Breast epithelium (tissue), 4 donors: Measurements from ENCODE around the gene E4F1. TPM values are rescaled to one million over a fixed set of nuclear protein-coding genes. Genes with fewer than 3 reads are reported as not detected.
"Not testable (repeated sequence)": the region's sequence is repeated elsewhere in the genome, so short reads cannot be mapped to it uniquely, and the experiment has no call there.

Source experiments
- DNase-seq, 2 donors: peaks; one replicate each; pipeline ENCODE4 v3.0.0-alpha.2; 2019; ENCODE audit warnings: low spot score in 2 of 2
- H3K27ac ChIP-seq, 2 donors: fragments of 200-600 bp; sonication (generic) in 1 of 2; one replicate each; pipeline ENCODE4 v1.5.1; 2016 to 2019; ENCODE audit warnings: mild to moderate bottlenecking in 1 of 2
- H3K27me3 ChIP-seq, 2 donors: fragments of 200-600 bp; sonication (generic) in 1 of 2; one replicate each; pipeline versions ENCODE4 v1.5.1 to v1.6.0; 2017 to 2019; ENCODE audit warnings: control low read depth in 1 of 2, mild to moderate bottlenecking in 1 of 2
- H3K36me3 ChIP-seq: fragments of 200-600 bp; one replicate; pipeline ENCODE4 v1.5.1; 2019
- H3K4me1 ChIP-seq, 2 donors: fragments of 200-600 bp; sonication (generic); one replicate each; pipeline ENCODE4 v1.5.1; 2016 to 2019; ENCODE audit warnings: control low read depth in 1 of 2
- H3K4me3 ChIP-seq, 3 donors: fragments of 200-600 bp; sonication (generic); 1 replicate in 2 of 3; 2 replicates in 1 of 3; pipeline ENCODE4 v1.5.1; 2016 to 2019; ENCODE audit warnings: mild to moderate bottlenecking in 3 of 3, moderate library complexity in 2 of 3
- H3K9me3 ChIP-seq, 2 donors: fragments of 200-600 bp; sonication (generic) in 1 of 2; one replicate each; pipeline ENCODE4 v1.5.1; 2016 to 2019; ENCODE audit warnings: control low read depth in 1 of 2
- CTCF ChIP-seq, 3 donors: fragments of 450-650 bp; IDR thresholded peaks; one replicate each; pipeline ENCODE4 v1.5.1; 2016 to 2017; ENCODE audit warnings: antibody characterized with exemption in 3 of 3, mild to moderate bottlenecking in 3 of 3, moderate library complexity in 3 of 3
- POLR2A ChIP-seq: fragments of 450-650 bp; IDR thresholded peaks from one replicate; pipeline ENCODE4 v1.6.1; 2016; ENCODE audit warnings: antibody characterized with exemption, mild to moderate bottlenecking, moderate library complexity
- POLR2AphosphoS5 ChIP-seq, 3 donors: sonication (generic); formaldehyde crosslinking; IDR thresholded peaks; one replicate each; pipeline ENCODE4 v1.6.1; 2017; ENCODE audit warnings: antibody characterized with exemption in 3 of 3
- intact Hi-C: fragments of 100-400 bp; cut with DNase I; formaldehyde crosslinking; loops from one replicate; pipeline ENCODE4 v1.15.1; 2023; ENCODE audit warnings: low total_unique reads
- total RNA-seq, 3 donors: library from RNA; depleted of rRNA; stranded (reverse); fragments of >200 nt; gene quantifications; one replicate each; pipeline ENCODE4 v1.1.0, GENCODE V29; 2016

E4F1 gene
- total RNA-seq, 3 donors from 2014 or later, result 19.0 to 40.2 (median 34.7) TPM

GRCh38 chr16:2196981-2197511, 26.3 kb upstream of the E4F1 start:
- no peak for DNase-seq
- Histone ChIP-seq H3K9me3 (no peaks in the 10 kb centered on the region), H3K4me3 (peak overlapping the region; percentile 7 to 85 (median 44)), H3K36me3 (no peaks in the 10 kb centered on the region), H3K27me3 (no peaks in the 10 kb centered on the region), H3K4me1 (peaks cover 5 to 14% of the 10 kb centered on the region in 2 donors), H3K27ac (no peak overlapping the region)
- intact Hi-C loops, result no loop called here
- no peak for TF ChIP-seq POLR2A

- TF ChIP-seq POLR2AphosphoS5 (IDR thresholded peaks at IDR 0.05) (no peak), POLR2A (no peak)
- intact Hi-C loops, result no loop called here
- Histone ChIP-seq H3K9me3 (no peaks in the 10 kb centered on the region), H3K27me3 (no peaks in the 10 kb centered on the region), H3K4me1 (peaks cover 5 to 14% of the 10 kb centered on the region in 2 donors), H3K36me3 (no peaks in the 10 kb centered on the region), H3K27ac (no peak overlapping the region), H3K4me3 (no peak overlapping the region)
- DNase-seq, result no peak
Measured at GRCh38 chr16:2197765-2198164, 25.6 kb upstream of the E4F1 start.

- H3K36me3 ChIP-seq, result no peaks in the 10 kb centered on the region
- no peak for TF ChIP-seq POLR2A
- no peak for TF ChIP-seq CTCF (IDR thresholded peaks at IDR 0.05)
- TF ChIP-seq POLR2AphosphoS5 (IDR thresholded peaks at IDR 0.05), result no peak
- intact Hi-C loops, result no loop called here
- H3K27me3 ChIP-seq, result no peaks in the 10 kb centered on the region
- no peak for DNase-seq
- peaks cover 5 to 14% of the 10 kb centered on the region in 2 donors for H3K4me1 ChIP-seq
- no peak overlapping the region for H3K4me3 ChIP-seq
- no peaks in the 10 kb centered on the region for H3K9me3 ChIP-seq
- H3K27ac ChIP-seq, result no peak overlapping the region
Measured at GRCh38 chr16:2198283-2198682, 25.1 kb upstream of the E4F1 start.

- Histone ChIP-seq H3K4me3 (no peak overlapping the region), H3K4me1 (peaks cover 5 to 14% of the 10 kb centered on the region in 2 donors), H3K9me3 (no peaks in the 10 kb centered on the region), H3K27me3 (no peaks in the 10 kb centered on the region), H3K27ac (no peak overlapping the region), H3K36me3 (no peaks in the 10 kb centered on the region)
- TF ChIP-seq POLR2A (no peak), POLR2AphosphoS5 (IDR thresholded peaks at IDR 0.05) (no peak), CTCF (IDR thresholded peaks at IDR 0.05) (no peak)
- no peak for DNase-seq
- intact Hi-C loops, result no loop called here
Measured at GRCh38 chr16:2199095-2199494, 24.3 kb upstream of the E4F1 start.

GRCh38 chr16:2199621-2200139, 23.7 kb upstream of the E4F1 start:
- Histone ChIP-seq H3K4me3 (no peak overlapping the region), H3K4me1 (peaks cover 5 to 13% of the 10 kb centered on the region in 2 donors), H3K36me3 (no peaks in the 10 kb centered on the region), H3K27me3 (no peaks in the 10 kb centered on the region), H3K27ac (no peak overlapping the region), H3K9me3 (no peaks in the 10 kb centered on the region)
- TF ChIP-seq POLR2AphosphoS5 (IDR thresholded peaks at IDR 0.05) (no peak), CTCF (IDR thresholded peaks at IDR 0.05) (no peak), POLR2A (no peak)
- no peak for DNase-seq
- intact Hi-C loops, result no loop called here

- no peak overlapping the region for H3K27ac ChIP-seq
- DNase-seq, result no peak
- no peaks in the 10 kb centered on the region for H3K36me3 ChIP-seq
- H3K4me3 ChIP-seq, result no peak overlapping the region
- H3K4me1 ChIP-seq, result peaks cover 5 to 7% of the 10 kb centered on the region in 2 donors
- TF ChIP-seq POLR2AphosphoS5 (IDR thresholded peaks at IDR 0.05) (no peak), POLR2A (no peak), CTCF (IDR thresholded peaks at IDR 0.05) (no peak)
- no peaks in the 10 kb centered on the region for H3K27me3 ChIP-seq
- no peaks in the 10 kb centered on the region for H3K9me3 ChIP-seq
- intact Hi-C loops, result no loop called here
Measured at GRCh38 chr16:2200313-2200712, 23.1 kb upstream of the E4F1 start.

- DNase-seq, intact Hi-C loops, H3K27ac ChIP-seq, H3K9me3 ChIP-seq, H3K36me3 ChIP-seq, H3K27me3 ChIP-seq, H3K4me3 ChIP-seq: not testable (repeated sequence)
- H3K4me1 ChIP-seq, result peaks cover 8 to 10% of the 10 kb centered on the region in 2 donors
Measured at GRCh38 chr16:2203119-2203688, 20.2 kb upstream of the E4F1 start.
